LHCN-M2 (cell line): Measurements from ENCODE around the gene JAK1. TPM values are rescaled to one million over a fixed set of nuclear protein-coding genes. Genes with fewer than 3 reads are reported as not detected.

Source experiments
- DNase-seq: peaks from one replicate; pipeline ENCODE4 v3.0.0-alpha.2; 2012; ENCODE audit warnings: low read depth
- total RNA-seq: library from RNA; depleted of rRNA; stranded (reverse); fragments of >200 nt; gene quantifications from 2 replicates; pipeline ENCODE4 v1.2.3, GENCODE V29; 2014

Gene JAK1
- total RNA-seq, 1 experiment from 2014 or later = 67.6 TPM

- DNase-seq = no peak
Observed at GRCh38 chr1:64866689-64867088, 99.7 kb downstream of the JAK1 start.

GRCh38 chr1:64865105-64865757 is 101.1 kb downstream of the JAK1 start:
- DNase-seq = no peak

GRCh38 chr1:64864018-64864940 is 102.1 kb downstream of the JAK1 start:
- no peak for DNase-seq

GRCh38 chr1:64861611-64862010 is 104.7 kb downstream of the JAK1 start:
- DNase-seq = peak; percentile 6

GRCh38 chr1:64857347-64857746 is 109.0 kb downstream of the JAK1 start:
- no peak for DNase-seq

- no peak for DNase-seq
Observed at GRCh38 chr1:64856553-64856952, 109.8 kb downstream of the JAK1 start.

- DNase-seq = no peak
Observed at GRCh38 chr1:64855557-64855956, 110.8 kb downstream of the JAK1 start.

GRCh38 chr1:64854674-64855073 is 111.7 kb downstream of the JAK1 start:
- DNase-seq = no peak

- DNase-seq = no peak
Observed at GRCh38 chr1:64851664-64852063, 114.7 kb downstream of the JAK1 start.

- no peak for DNase-seq
Observed at GRCh38 chr1:64850846-64851245, 115.5 kb downstream of the JAK1 start.

GRCh38 chr1:64849942-64850341 is 116.4 kb downstream of the JAK1 start:
- no peak for DNase-seq

- no peak for DNase-seq
Observed at GRCh38 chr1:64848803-64849202, 117.5 kb downstream of the JAK1 start.

- DNase-seq = no peak
Observed at GRCh38 chr1:64848136-64848535, 118.2 kb downstream of the JAK1 start.

GRCh38 chr1:64847666-64848065 is 118.7 kb downstream of the JAK1 start:
- no peak for DNase-seq

GRCh38 chr1:64846573-64847430 is 119.5 kb downstream of the JAK1 start:
- DNase-seq = no peak

- no peak for DNase-seq
Observed at GRCh38 chr1:64845831-64846425, 120.4 kb downstream of the JAK1 start.

GRCh38 chr1:64844609-64845008 is 121.7 kb downstream of the JAK1 start:
- no peak for DNase-seq

- no peak for DNase-seq
Observed at GRCh38 chr1:64844175-64844574, 122.2 kb downstream of the JAK1 start.

GRCh38 chr1:64843675-64844074 is 122.7 kb downstream of the JAK1 start:
- no peak for DNase-seq

GRCh38 chr1:64842224-64842623 is 124.1 kb downstream of the JAK1 start:
- DNase-seq = no peak

- peak; percentile 5 for DNase-seq
Observed at GRCh38 chr1:64841330-64842065, 124.9 kb downstream of the JAK1 start.
